Erythroblast (primary cell): Measurements from ENCODE around the gene TRIM14.

ENCODE experiments used
- GATA1 ChIP-seq: IDR thresholded peaks from 2 replicates; pipeline ENCODE4 v1.6.1; 2011; ENCODE audit warnings: low read depth, mild to moderate bottlenecking, control low read depth, low read length, moderate library complexity
- POLR2A ChIP-seq: IDR thresholded peaks from 2 replicates; pipeline ENCODE4 v1.6.1; 2011; ENCODE audit warnings: mild to moderate bottlenecking, low read length

DNA sequence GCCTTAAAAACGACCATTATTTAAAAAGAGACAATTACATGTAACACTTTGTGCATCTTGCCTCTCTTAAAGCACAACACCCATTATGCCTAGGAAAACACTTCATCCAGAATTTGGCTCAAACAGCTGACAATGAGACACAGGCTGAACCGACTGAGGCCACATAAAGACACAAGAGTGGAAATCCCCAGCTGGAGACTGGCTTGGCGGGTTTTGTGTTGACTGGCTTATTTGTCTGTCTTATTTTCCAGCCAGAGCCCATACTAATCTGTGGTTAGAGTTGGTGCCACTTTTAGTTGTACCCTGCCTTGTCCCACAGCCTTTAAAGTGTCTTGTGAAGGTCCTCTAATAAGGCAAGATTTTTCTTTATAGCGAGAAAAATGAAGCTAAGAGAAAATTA, 21.2 kb downstream of the TRIM14 start:
- TF ChIP-seq POLR2A (no peak), GATA1 (no peak)
